HG02885 (cell line): ENCODE results near the gene MSLN.
"Not testable (repeated sequence)": the region's sequence is repeated elsewhere in the genome, so short reads cannot be mapped to it uniquely, and the experiment has no call there.

ENCODE experiments used
- ATAC-seq: cut with Tn5 transposase; IDR thresholded peaks from one replicate; pipeline ENCODE4 v1.9.1; 2021; ENCODE audit warnings: mild to moderate bottlenecking; ENCODE audit not compliant: unreplicated experiment, poor library complexity

MSLN gene

GRCh38 chr16:734208-734980 lies 26.1 kb upstream of the MSLN start:
- no peak for ATAC-seq

- no peak for ATAC-seq
These were observed 25.3 kb upstream of the MSLN start for GRCh38 chr16:734981-735881.

GRCh38 chr16:735982-736453 lies 24.5 kb upstream of the MSLN start:
- ATAC-seq, result peak; percentile 37

GRCh38 chr16:736936-737481 lies 23.5 kb upstream of the MSLN start:
- ATAC-seq, result no peak

- no peak for ATAC-seq
These were observed 20.7 kb upstream of the MSLN start for GRCh38 chr16:739560-740458.

GRCh38 chr16:740459-740763 lies 20.1 kb upstream of the MSLN start:
- peak; percentile 4 for ATAC-seq

GRCh38 chr16:740764-741505 lies 19.6 kb upstream of the MSLN start, which contains the start of gene CIAO3:
TSS of gene CIAO3 (minus strand) at chr16:740997. CDS start at chr16:740985, 12 bp downstream.
- ATAC-seq, result peak; percentile 73

- no peak for ATAC-seq
These were observed 18.4 kb upstream of the MSLN start for GRCh38 chr16:741986-742629.

GRCh38 chr16:742894-743293 lies 17.6 kb upstream of the MSLN start:
- not testable (repeated sequence) for ATAC-seq

GRCh38 chr16:743794-744500 lies 16.6 kb upstream of the MSLN start:
- no peak for ATAC-seq

GRCh38 chr16:745739-746138 lies 14.8 kb upstream of the MSLN start:
- ATAC-seq, result no peak

- no peak for ATAC-seq
These were observed 13.9 kb upstream of the MSLN start for GRCh38 chr16:746637-747036.

- no peak for ATAC-seq
These were observed 12.4 kb upstream of the MSLN start for GRCh38 chr16:747978-748746.

- no peak for ATAC-seq
These were observed 11.5 kb upstream of the MSLN start for GRCh38 chr16:749010-749409.

- no peak for ATAC-seq
These were observed 10.0 kb upstream of the MSLN start for GRCh38 chr16:750485-750884.

- no peak for ATAC-seq
These were observed 9.2 kb upstream of the MSLN start for GRCh38 chr16:751152-752006.

GRCh38 chr16:752007-752312 lies 8.6 kb upstream of the MSLN start:
- ATAC-seq, result no peak
